Kidney (tissue), 14 donors: ENCODE results near the gene PYM1. TPM values are rescaled to one million over a fixed set of nuclear protein-coding genes. Genes with fewer than 3 reads are reported as not detected.

ENCODE experiments used
- DNase-seq, 5 donors: peaks; one replicate each; pipeline ENCODE4 v3.0.0-alpha.2; 2013 to 2020
- FAIRE-seq: peaks from 2 replicates; lab custom pipeline; 2012; peaks lifted over from hg19 to GRCh38; lab: Jason Lieb, UNC
- H3K27ac ChIP-seq, 2 donors: one replicate each; pipeline ENCODE4 v1.7.0; 2013; ENCODE audit warnings: low read depth in 2 of 2, low read length in 2 of 2, inconsistent platforms in 1 of 2
- H3K27me3 ChIP-seq: one replicate; pipeline ENCODE4 v1.7.1; 2013; ENCODE audit warnings: low read length, inconsistent platforms; ENCODE audit not compliant: control insufficient read depth, insufficient read depth
- H3K36me3 ChIP-seq, 3 donors: one replicate each; pipeline versions ENCODE4 v1.7.0 to v1.7.1; 2013; ENCODE audit warnings: low read length in 3 of 3, control low read depth in 1 of 3, inconsistent platforms in 1 of 3; ENCODE audit not compliant: insufficient read depth in 3 of 3, control insufficient read depth in 2 of 3
- H3K4me1 ChIP-seq, 3 donors: one replicate each; pipeline versions ENCODE4 v1.7.0 to v1.7.1; 2013; ENCODE audit warnings: low read length in 3 of 3, inconsistent platforms in 1 of 3, low read depth in 1 of 3; ENCODE audit not compliant: control insufficient read depth in 2 of 3, insufficient read depth in 2 of 3
- H3K4me3 ChIP-seq, 3 donors: one replicate each; pipeline versions ENCODE4 v1.7.0 to v1.8.1; 2013; ENCODE audit warnings: low read length in 3 of 3, control low read depth in 1 of 3, inconsistent platforms in 1 of 3
- H3K9ac ChIP-seq, 3 donors: one replicate each; pipeline versions ENCODE4 v1.7.0 to v1.7.1; 2013; ENCODE audit warnings: low read length in 3 of 3, control low read depth in 1 of 3, inconsistent platforms in 1 of 3
- H3K9me3 ChIP-seq, 3 donors: one replicate each; pipeline versions ENCODE4 v1.7.0 to v1.7.1; 2013; ENCODE audit warnings: low read length in 3 of 3, control low read depth in 1 of 3, inconsistent platforms in 1 of 3; ENCODE audit not compliant: control insufficient read depth in 2 of 3, insufficient read depth in 1 of 3
- intact Hi-C: fragments of 100-400 bp; cut with DNase I; formaldehyde crosslinking; loops from one replicate; pipeline ENCODE4 v1.11.1; 2022
- polyA plus RNA-seq: library from polyadenylated mRNA; stranded (reverse); fragments of 350-450 nt; fragmentation: Illumina TruSeq; extraction: RNeasy Lipid Tissue Mini Kit (QIAGEN cat#74804); gene quantifications from one replicate; pipeline ENCODE4 v1.2.3, GENCODE V29; 2014; ENCODE audit warnings: low read depth, low replicate concordance; ENCODE audit not compliant: insufficient read depth
- total RNA-seq: library from RNA; stranded (reverse); fragmentation: NEBNext Ultra II Directional; extraction: Animal tissue kit (Norgen Biotek cat#: 25700); gene quantifications from one replicate; pipeline ENCODE4 v1.2.1, GENCODE V29; 2021
- TF ChIP-seq, protein P1 (sequence below): IDR thresholded peaks from 3 replicates; pipeline ENCODE4 v1.5.1; 2012; ENCODE audit warnings: mild to moderate bottlenecking, moderate library complexity, borderline replicate concordance; ENCODE audit not compliant: insufficient read depth; ENCODE audit errors: extremely low read depth
- donor health status: control.
- donor health status: control.
- donor health status: control.
- donor health status: control.
- donor health status: control.
- donor health status: DM: yes; HTN: yes; CAD: no.
- donor health status: Normal renal cell carcinoma (clear cell type).

The PYM1 gene
- total and polyA plus RNA-seq, 2 donors from 2014 or later = 29.0 to 39.7 TPM

DNA sequence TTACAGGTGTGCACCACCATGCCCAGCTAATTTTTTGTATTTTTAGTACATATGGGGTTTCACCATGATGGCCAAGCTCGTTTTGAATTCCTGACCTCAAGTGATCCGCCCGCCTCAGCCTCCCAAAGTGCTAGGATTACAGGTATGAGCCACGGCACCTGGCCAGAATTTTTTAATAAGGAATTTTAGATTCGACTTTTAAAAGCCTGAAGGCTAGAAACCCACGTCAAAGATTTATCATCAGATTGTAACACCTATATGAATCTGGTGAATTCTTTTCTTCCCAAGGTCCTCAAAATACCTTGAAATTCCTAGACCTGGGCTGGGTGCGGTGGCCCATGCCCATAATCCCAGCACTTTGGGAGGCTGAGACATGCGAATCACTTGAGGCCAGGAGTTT lies 66.3 kb downstream of the PYM1 start:
- Histone ChIP-seq H3K9me3 (peaks cover 0 to 2% (median 0%) of the 10 kb centered on the region in 3 donors), H3K27me3 (no peaks in the 10 kb centered on the region), H3K27ac (no peak overlapping the region), H3K9ac (no peak overlapping the region), H3K4me3 (no peak overlapping the region), H3K4me1 (no peaks in the 10 kb centered on the region), H3K36me3 (no peaks in the 10 kb centered on the region)
- DNase-seq = no peak
- intact Hi-C loops = no loop called here
- FAIRE-seq = no peak
- TF ChIP-seq, protein P1, sequence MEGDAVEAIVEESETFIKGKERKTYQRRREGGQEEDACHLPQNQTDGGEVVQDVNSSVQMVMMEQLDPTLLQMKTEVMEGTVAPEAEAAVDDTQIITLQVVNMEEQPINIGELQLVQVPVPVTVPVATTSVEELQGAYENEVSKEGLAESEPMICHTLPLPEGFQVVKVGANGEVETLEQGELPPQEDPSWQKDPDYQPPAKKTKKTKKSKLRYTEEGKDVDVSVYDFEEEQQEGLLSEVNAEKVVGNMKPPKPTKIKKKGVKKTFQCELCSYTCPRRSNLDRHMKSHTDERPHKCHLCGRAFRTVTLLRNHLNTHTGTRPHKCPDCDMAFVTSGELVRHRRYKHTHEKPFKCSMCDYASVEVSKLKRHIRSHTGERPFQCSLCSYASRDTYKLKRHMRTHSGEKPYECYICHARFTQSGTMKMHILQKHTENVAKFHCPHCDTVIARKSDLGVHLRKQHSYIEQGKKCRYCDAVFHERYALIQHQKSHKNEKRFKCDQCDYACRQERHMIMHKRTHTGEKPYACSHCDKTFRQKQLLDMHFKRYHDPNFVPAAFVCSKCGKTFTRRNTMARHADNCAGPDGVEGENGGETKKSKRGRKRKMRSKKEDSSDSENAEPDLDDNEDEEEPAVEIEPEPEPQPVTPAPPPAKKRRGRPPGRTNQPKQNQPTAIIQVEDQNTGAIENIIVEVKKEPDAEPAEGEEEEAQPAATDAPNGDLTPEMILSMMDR = no peak

DNA sequence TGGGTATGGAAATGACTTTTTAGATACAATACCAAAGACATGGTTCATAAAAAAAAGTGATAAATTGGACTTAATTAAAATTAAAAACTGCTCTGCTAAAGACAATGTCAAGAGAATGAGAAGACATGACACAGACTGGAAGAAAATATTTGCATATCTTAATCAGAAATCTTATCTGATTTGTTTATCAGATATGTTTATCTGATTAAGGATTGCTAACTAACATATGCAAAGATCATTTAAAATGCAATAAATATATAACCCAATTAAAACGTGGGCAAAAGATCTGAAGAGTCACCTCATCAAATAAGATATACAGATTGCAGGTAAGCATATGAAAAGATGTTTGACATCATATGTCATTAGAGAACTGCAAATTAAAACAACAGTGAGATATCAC lies 75.0 kb downstream of the PYM1 start:
- Histone ChIP-seq H3K4me1 (peaks cover 0 to 3% (median 0%) of the 10 kb centered on the region in 3 donors), H3K36me3 (no peaks in the 10 kb centered on the region), H3K27ac (no peak overlapping the region), H3K9me3 (no peaks in the 10 kb centered on the region), H3K4me3 (no peak overlapping the region), H3K9ac (no peak overlapping the region), H3K27me3 (no peaks in the 10 kb centered on the region)
- DNase-seq = no peak
- intact Hi-C loops = no loop called here
- FAIRE-seq = no peak
- TF ChIP-seq, protein P1 = no peak

Other genes starting within 250 kb of the PYM1 start
- gene ITGA7, start 220.0 kb downstream of the PYM1 start, total RNA-seq = 66.3 TPM
- 26.2 TPM for gene ITGA7, start 220.0 kb downstream of the PYM1 start, polyA plus RNA-seq
- gene BLOC1S1, start 211.8 kb downstream of the PYM1 start, total RNA-seq = 116 TPM
- 451 TPM for gene BLOC1S1, start 211.8 kb downstream of the PYM1 start, polyA plus RNA-seq
- gene RDH5, start 207.5 kb downstream of the PYM1 start, total RNA-seq = 11.1 TPM
- gene RDH5, start 207.5 kb downstream of the PYM1 start, polyA plus RNA-seq = 30.2 TPM
- 1,130 TPM for gene CD63, start 198.9 kb downstream of the PYM1 start, total RNA-seq
- 1,381 TPM for gene CD63, start 198.9 kb downstream of the PYM1 start, polyA plus RNA-seq
- gene GDF11, start 184.8 kb downstream of the PYM1 start, total RNA-seq = 6.2 TPM
- gene GDF11, start 184.8 kb downstream of the PYM1 start, polyA plus RNA-seq = 3.4 TPM
- gene SARNP, start 110.2 kb downstream of the PYM1 start, total RNA-seq = 51.1 TPM
- gene SARNP, start 110.2 kb downstream of the PYM1 start, polyA plus RNA-seq = 109 TPM
- gene ORMDL2, start 109.9 kb downstream of the PYM1 start, total RNA-seq = 51.2 TPM
- 75.9 TPM for gene ORMDL2, start 109.9 kb downstream of the PYM1 start, polyA plus RNA-seq
- gene DNAJC14, start 98.3 kb downstream of the PYM1 start, total RNA-seq = 37.9 TPM
- gene DNAJC14, start 98.3 kb downstream of the PYM1 start, polyA plus RNA-seq = 18.9 TPM
- gene MMP19, start 85.0 kb downstream of the PYM1 start, total RNA-seq = 8.8 TPM
- 2.0 TPM for gene MMP19, start 85.0 kb downstream of the PYM1 start, polyA plus RNA-seq
- gene DGKA, start 3.3 kb upstream of the PYM1 start, total RNA-seq = 68.2 TPM
- 13.2 TPM for gene DGKA, start 3.3 kb upstream of the PYM1 start, polyA plus RNA-seq
- 1.7 TPM for gene PMEL, start 38.1 kb upstream of the PYM1 start, total RNA-seq
- gene PMEL, start 38.1 kb upstream of the PYM1 start, polyA plus RNA-seq = 3.5 TPM
- gene CDK2, start 38.9 kb upstream of the PYM1 start, total RNA-seq = 23.2 TPM
- gene CDK2, start 38.9 kb upstream of the PYM1 start, polyA plus RNA-seq = 7.6 TPM
- 112 TPM for gene RAB5B, start 46.2 kb upstream of the PYM1 start, total RNA-seq
- 72.5 TPM for gene RAB5B, start 46.2 kb upstream of the PYM1 start, polyA plus RNA-seq
- gene SUOX, start 69.4 kb upstream of the PYM1 start, total RNA-seq = 33.1 TPM
- 61.1 TPM for gene SUOX, start 69.4 kb upstream of the PYM1 start, polyA plus RNA-seq
- gene IKZF4, start 93.1 kb upstream of the PYM1 start, total RNA-seq = 9.4 TPM
- 2.7 TPM for gene IKZF4, start 93.1 kb upstream of the PYM1 start, polyA plus RNA-seq
- 46.7 TPM for gene RPS26, start 114.0 kb upstream of the PYM1 start, total RNA-seq
- 637 TPM for gene RPS26, start 114.0 kb upstream of the PYM1 start, polyA plus RNA-seq
- gene ERBB3, start 152.3 kb upstream of the PYM1 start, total RNA-seq = 58.1 TPM
- 31.5 TPM for gene ERBB3, start 152.3 kb upstream of the PYM1 start, polyA plus RNA-seq
- 76.8 TPM for gene PA2G4, start 176.7 kb upstream of the PYM1 start, total RNA-seq
- 72.4 TPM for gene PA2G4, start 176.7 kb upstream of the PYM1 start, polyA plus RNA-seq
- gene RPL41, start 188.7 kb upstream of the PYM1 start, total RNA-seq = 2,987 TPM
- 5,602 TPM for gene RPL41, start 188.7 kb upstream of the PYM1 start, polyA plus RNA-seq
- 8.6 TPM for gene ZC3H10, start 190.4 kb upstream of the PYM1 start, total RNA-seq
- 2.4 TPM for gene ZC3H10, start 190.4 kb upstream of the PYM1 start, polyA plus RNA-seq
- gene ESYT1, start 200.4 kb upstream of the PYM1 start, total RNA-seq = 104 TPM
- gene ESYT1, start 200.4 kb upstream of the PYM1 start, polyA plus RNA-seq = 40.4 TPM
- gene MYL6B, start 224.7 kb upstream of the PYM1 start, total RNA-seq = 48.2 TPM
- gene MYL6B, start 224.7 kb upstream of the PYM1 start, polyA plus RNA-seq = 142 TPM
- gene MYL6, start 230.5 kb upstream of the PYM1 start, total RNA-seq = 1,630 TPM
- 4,190 TPM for gene MYL6, start 230.5 kb upstream of the PYM1 start, polyA plus RNA-seq